Measurements from ENCODE around the gene SCYL2. TPM values are rescaled to one million over a fixed set of nuclear protein-coding genes. Genes with fewer than 3 reads are reported as not detected.
"Not testable (repeated sequence)": the region's sequence is repeated elsewhere in the genome, so short reads cannot be mapped to it uniquely, and the experiment has no call there.

Gene SCYL2
- total RNA-seq, 1 donor from 2014 or later: 73.3 TPM

GRCh38 chr12:100331871-100332270, 64.9 kb downstream of the SCYL2 start:
- Mint-ChIP-seq H3K4me3 (ENCODE audit: low read depth) (no peak overlapping the region), H3K36me3 (ENCODE audit: insufficient read depth) (peaks cover 20% of the 10 kb centered on the region)
- no peak for TF ChIP-seq CTCF (IDR thresholded peaks at IDR 0.05; ENCODE audit: unreplicated experiment)

GRCh38 chr12:100332852-100333251, 65.9 kb downstream of the SCYL2 start:
- DNase-seq (ENCODE audit: low spot score, unreplicated experiment): no peak
- TF ChIP-seq CTCF (IDR thresholded peaks at IDR 0.05; ENCODE audit: unreplicated experiment): no peak
- Mint-ChIP-seq H3K4me1 (ENCODE audit: low read depth) (no peaks in the 10 kb centered on the region), H3K4me3 (ENCODE audit: low read depth) (no peak overlapping the region), H3K9me3 (ENCODE audit: low read depth) (no peaks in the 10 kb centered on the region), H3K36me3 (ENCODE audit: insufficient read depth) (peaks cover 19% of the 10 kb centered on the region), H3K27ac (no peak overlapping the region), H3K27me3 (no peaks in the 10 kb centered on the region)

More at GRCh38 chr12:100331871-100332270, 64.9 kb downstream of the SCYL2 start:
- H3K27ac Mint-ChIP-seq: peak overlapping the region; percentile 27
- no peaks in the 10 kb centered on the region for H3K27me3 Mint-ChIP-seq
- no peaks in the 10 kb centered on the region for H3K9me3 Mint-ChIP-seq (ENCODE audit: low read depth)
- DNase-seq (ENCODE audit: low spot score, unreplicated experiment): no peak
- H3K4me1 Mint-ChIP-seq (ENCODE audit: low read depth): no peaks in the 10 kb centered on the region

- no peaks in the 10 kb centered on the region for H3K4me1 Mint-ChIP-seq (ENCODE audit: low read depth)
- peaks cover under 1% of the 10 kb centered on the region for H3K9me3 Mint-ChIP-seq (ENCODE audit: low read depth)
- no peak overlapping the region for H3K4me3 Mint-ChIP-seq (ENCODE audit: low read depth)
- H3K36me3 Mint-ChIP-seq (ENCODE audit: insufficient read depth): peaks cover 20% of the 10 kb centered on the region
- DNase-seq (ENCODE audit: low spot score, unreplicated experiment): no peak
- no peak for TF ChIP-seq CTCF (IDR thresholded peaks at IDR 0.05; ENCODE audit: unreplicated experiment)
- no peak overlapping the region for H3K27ac Mint-ChIP-seq
- H3K27me3 Mint-ChIP-seq: no peaks in the 10 kb centered on the region
Measured at GRCh38 chr12:100337299-100337698, 70.3 kb downstream of the SCYL2 start.

GRCh38 chr12:100337727-100338126, 70.8 kb downstream of the SCYL2 start:
- DNase-seq (ENCODE audit: low spot score, unreplicated experiment): no peak
- no peak overlapping the region for H3K27ac Mint-ChIP-seq

GRCh38 chr12:100339071-100339470, 72.1 kb downstream of the SCYL2 start:
- Mint-ChIP-seq H3K27ac (no peak overlapping the region), H3K4me3 (ENCODE audit: low read depth) (no peak overlapping the region), H3K4me1 (ENCODE audit: low read depth) (no peaks in the 10 kb centered on the region), H3K27me3 (no peaks in the 10 kb centered on the region), H3K36me3 (ENCODE audit: insufficient read depth) (peaks cover 22% of the 10 kb centered on the region), H3K9me3 (ENCODE audit: low read depth) (peaks cover 4% of the 10 kb centered on the region)
- DNase-seq (ENCODE audit: low spot score, unreplicated experiment): no peak
- no peak for TF ChIP-seq CTCF (IDR thresholded peaks at IDR 0.05; ENCODE audit: unreplicated experiment)

More at GRCh38 chr12:100337727-100338126, 70.8 kb downstream of the SCYL2 start:
- Mint-ChIP-seq H3K9me3 (ENCODE audit: low read depth) (peaks cover 4% of the 10 kb centered on the region), H3K4me3 (ENCODE audit: low read depth) (no peak overlapping the region), H3K36me3 (ENCODE audit: insufficient read depth) (peaks cover 23% of the 10 kb centered on the region), H3K27me3 (no peaks in the 10 kb centered on the region), H3K4me1 (ENCODE audit: low read depth) (no peaks in the 10 kb centered on the region)
- TF ChIP-seq CTCF (IDR thresholded peaks at IDR 0.05; ENCODE audit: unreplicated experiment): no peak

GRCh38 chr12:100342897-100343296, 75.9 kb downstream of the SCYL2 start:
- not testable (repeated sequence) for DNase-seq (ENCODE audit: low spot score, unreplicated experiment); H3K27me3 Mint-ChIP-seq; H3K9me3 Mint-ChIP-seq (ENCODE audit: low read depth); H3K4me3 Mint-ChIP-seq (ENCODE audit: low read depth); H3K4me1 Mint-ChIP-seq (ENCODE audit: low read depth); H3K27ac Mint-ChIP-seq
- peaks cover 13% of the 10 kb centered on the region for H3K36me3 Mint-ChIP-seq (ENCODE audit: insufficient read depth)

GRCh38 chr12:100344351-100344750, 77.4 kb downstream of the SCYL2 start:
- H3K9me3 Mint-ChIP-seq (ENCODE audit: low read depth); DNase-seq (ENCODE audit: low spot score, unreplicated experiment); H3K4me1 Mint-ChIP-seq (ENCODE audit: low read depth); H3K27me3 Mint-ChIP-seq; H3K4me3 Mint-ChIP-seq (ENCODE audit: low read depth); H3K36me3 Mint-ChIP-seq (ENCODE audit: insufficient read depth); H3K27ac Mint-ChIP-seq: not testable (repeated sequence)
